HG03280 (cell line): ENCODE data around the gene TBC1D28.
"Not testable (repeated sequence)": the region's sequence is repeated elsewhere in the genome, so short reads cannot be mapped to it uniquely, and the experiment has no call there.

Experiments
- ATAC-seq: cut with Tn5 transposase; IDR thresholded peaks from one replicate; pipeline ENCODE4 v1.9.1; 2021; ENCODE audit warnings: mild to moderate bottlenecking, moderate library complexity; ENCODE audit not compliant: unreplicated experiment

TBC1D28 gene

GRCh38 chr17:18617613-18618012 is 26.6 kb downstream of the TBC1D28 start:
- ATAC-seq, result not testable (repeated sequence)

DNA sequence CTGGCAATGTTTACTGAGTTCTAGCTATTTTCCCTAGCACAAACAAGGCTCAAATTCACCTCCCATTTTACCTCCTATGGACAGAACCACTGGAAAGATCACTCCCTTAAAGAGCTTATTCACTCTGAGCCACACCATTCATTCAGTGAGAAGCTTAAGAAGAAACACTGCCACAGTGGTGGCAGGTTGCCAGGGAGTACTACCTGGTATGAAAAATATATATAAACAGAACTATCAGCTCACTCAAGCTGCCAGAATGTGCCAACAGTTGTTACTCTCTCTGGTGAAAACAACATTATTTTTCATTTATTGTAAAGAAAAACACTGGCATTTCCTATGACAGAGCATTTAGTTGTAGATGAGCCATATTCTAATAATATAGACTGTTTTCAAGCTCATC is 31.2 kb downstream of the TBC1D28 start:
- not testable (repeated sequence) for ATAC-seq

GRCh38 chr17:18593138-18593537 is 51.1 kb downstream of the TBC1D28 start:
- not testable (repeated sequence) for ATAC-seq
